ENCODE data around the gene MEDAG.
"Not testable (repeated sequence)": the region's sequence is repeated elsewhere in the genome, so short reads cannot be mapped to it uniquely, and the experiment has no call there.

MEDAG gene

GRCh38 chr13:30906411-30907051, 460 bp downstream of the MEDAG start:
- in situ Hi-C loops (cut with MboI; ENCODE audit: low sequenced_read_pairs): no loop called here

- in situ Hi-C loops (cut with MboI; ENCODE audit: low sequenced_read_pairs): no loop called here
These were observed 1.2 kb downstream of the MEDAG start for GRCh38 chr13:30907121-30907861.

GRCh38 chr13:30908416-30908980, 2.4 kb downstream of the MEDAG start:
- in situ Hi-C loops (cut with MboI; ENCODE audit: low sequenced_read_pairs): no loop called here

GRCh38 chr13:30910676-30911075, 4.6 kb downstream of the MEDAG start:
- in situ Hi-C loops (cut with MboI; ENCODE audit: low sequenced_read_pairs): no loop called here

- in situ Hi-C loops (cut with MboI; ENCODE audit: low sequenced_read_pairs): no loop called here
These were observed 9.8 kb downstream of the MEDAG start for GRCh38 chr13:30915691-30916541.

GRCh38 chr13:30916991-30917390, 10.9 kb downstream of the MEDAG start:
- in situ Hi-C loops (cut with MboI; ENCODE audit: low sequenced_read_pairs): no loop called here

GRCh38 chr13:30918662-30919405, 12.8 kb downstream of the MEDAG start:
- in situ Hi-C loops (cut with MboI; ENCODE audit: low sequenced_read_pairs): no loop called here

GRCh38 chr13:30920162-30920909, 14.3 kb downstream of the MEDAG start:
- in situ Hi-C loops (cut with MboI; ENCODE audit: low sequenced_read_pairs): no loop called here

GRCh38 chr13:30923418-30923817, 17.3 kb downstream of the MEDAG start:
- in situ Hi-C loops (cut with MboI; ENCODE audit: low sequenced_read_pairs): no loop called here

GRCh38 chr13:30924721-30925120, 18.6 kb downstream of the MEDAG start:
- in situ Hi-C loops (cut with MboI; ENCODE audit: low sequenced_read_pairs): no loop called here

- in situ Hi-C loops (cut with MboI; ENCODE audit: low sequenced_read_pairs): no loop called here
These were observed 19.4 kb downstream of the MEDAG start for GRCh38 chr13:30925429-30925828.

GRCh38 chr13:30926781-30927180, 20.7 kb downstream of the MEDAG start:
- in situ Hi-C loops (cut with MboI; ENCODE audit: low sequenced_read_pairs): no loop called here

- in situ Hi-C loops (cut with MboI; ENCODE audit: low sequenced_read_pairs): not testable (repeated sequence)
These were observed 21.1 kb downstream of the MEDAG start for GRCh38 chr13:30927188-30927587.

GRCh38 chr13:30927595-30927994, 21.5 kb downstream of the MEDAG start:
- in situ Hi-C loops (cut with MboI; ENCODE audit: low sequenced_read_pairs): no loop called here

GRCh38 chr13:30928978-30929377, 22.9 kb downstream of the MEDAG start:
- in situ Hi-C loops (cut with MboI; ENCODE audit: low sequenced_read_pairs): no loop called here

- in situ Hi-C loops (cut with MboI; ENCODE audit: low sequenced_read_pairs): no loop called here
These were observed 26.6 kb downstream of the MEDAG start, which contains the start of gene TEX26 for GRCh38 chr13:30932481-30933353. TSS of gene TEX26 (plus strand) at chr13:30932656. CDS start at chr13:30932716, 60 bp downstream.

GRCh38 chr13:30933354-30933670, 27.2 kb downstream of the MEDAG start:
- in situ Hi-C loops (cut with MboI; ENCODE audit: low sequenced_read_pairs): no loop called here

- in situ Hi-C loops (cut with MboI; ENCODE audit: low sequenced_read_pairs): no loop called here
These were observed 28.3 kb downstream of the MEDAG start for GRCh38 chr13:30934381-30934780.

- in situ Hi-C loops (cut with MboI; ENCODE audit: low sequenced_read_pairs): no loop called here
These were observed 28.7 kb downstream of the MEDAG start for GRCh38 chr13:30934803-30935202.

All from HL-60/S4 (cell line).